HL-60/S4 treated with retinoic acid at 250 ng/mL for 4 days and 3 days (cell line): ENCODE measurements around the gene PRSS37.

Experiments used
- in situ Hi-C: fragments of 300-500 bp; cut with MboI; formaldehyde crosslinking; loops from 2 replicates; pipeline ENCODE4 v1.7.0; 2022; ENCODE audit warnings: low sequenced_read_pairs

The PRSS37 gene

GRCh38 chr7:141788296-141788695 is 53.0 kb downstream of the PRSS37 start:
- in situ Hi-C loops, result no loop called here
